GM21390 (cell line): ENCODE data around the gene ABCB4.

Experiments
- ATAC-seq: cut with Tn5 transposase; IDR thresholded peaks from one replicate; pipeline ENCODE4 v1.9.1; 2021; ENCODE audit not compliant: unreplicated experiment

The ABCB4 gene

GRCh38 chr7:87427288-87427687 is 48.2 kb downstream of the ABCB4 start:
- ATAC-seq: no peak

GRCh38 chr7:87426160-87426559 is 49.3 kb downstream of the ABCB4 start:
- ATAC-seq: peak; percentile 62

GRCh38 chr7:87424075-87424474 is 51.4 kb downstream of the ABCB4 start:
- ATAC-seq: no peak

- ATAC-seq: no peak
Measured at GRCh38 chr7:87420173-87420572, 55.3 kb downstream of the ABCB4 start.

- ATAC-seq: peak; percentile 87
Measured at GRCh38 chr7:87416682-87417587, 58.5 kb downstream of the ABCB4 start.

- ATAC-seq: no peak
Measured at GRCh38 chr7:87414794-87415188, 60.7 kb downstream of the ABCB4 start.

GRCh38 chr7:87413951-87414793 is 61.3 kb downstream of the ABCB4 start:
- no peak for ATAC-seq

- no peak for ATAC-seq
Measured at GRCh38 chr7:87413029-87413428, 62.5 kb downstream of the ABCB4 start.

GRCh38 chr7:87411186-87411585 is 64.3 kb downstream of the ABCB4 start:
- ATAC-seq: no peak

- ATAC-seq: no peak
Measured at GRCh38 chr7:87404674-87405073, 70.8 kb downstream of the ABCB4 start.

- ATAC-seq: no peak
Measured at GRCh38 chr7:87398446-87398845, 77.0 kb downstream of the ABCB4 start.

- ATAC-seq: no peak
Measured at GRCh38 chr7:87395442-87396020, 79.9 kb downstream of the ABCB4 start.

- ATAC-seq: no peak
Measured at GRCh38 chr7:87391020-87391701, 84.3 kb downstream of the ABCB4 start.

GRCh38 chr7:87380905-87381304 is 94.6 kb downstream of the ABCB4 start:
- no peak for ATAC-seq

- no peak for ATAC-seq
Measured at GRCh38 chr7:87375662-87376435, 99.6 kb downstream of the ABCB4 start.

GRCh38 chr7:87370660-87371180 is 104.8 kb downstream of the ABCB4 start:
- ATAC-seq: no peak

GRCh38 chr7:87369216-87369615 is 106.3 kb downstream of the ABCB4 start:
- no peak for ATAC-seq

GRCh38 chr7:87364246-87364645 is 111.2 kb downstream of the ABCB4 start:
- ATAC-seq: no peak

- ATAC-seq: no peak
Measured at GRCh38 chr7:87363342-87363741, 112.1 kb downstream of the ABCB4 start.

GRCh38 chr7:87361320-87361719 is 114.2 kb downstream of the ABCB4 start:
- ATAC-seq: no peak
